Fibroblast of lung (primary cell): ENCODE data around the gene OARD1. TPM values are rescaled to one million over a fixed set of nuclear protein-coding genes. Genes with fewer than 3 reads are reported as not detected.

Experiments
- DNase-seq, 2 donors: peaks; one replicate each; pipeline versions ENCODE4 v3.0.0 to v3.0.0-alpha.2; 2010; ENCODE audit warnings: low read depth in 2 of 2
- H2AFZ ChIP-seq: 2 replicates; pipeline ENCODE4 v1.5.1; 2012; ENCODE audit warnings: low read length, control low read depth, inconsistent platforms
- H3K27ac ChIP-seq: 2 replicates; pipeline ENCODE4 v1.5.1; 2011; ENCODE audit warnings: low read length, control low read depth; ENCODE audit not compliant: insufficient read depth
- H3K27me3 ChIP-seq: 2 replicates; pipeline ENCODE4 v1.5.1; 2011; ENCODE audit warnings: mild to moderate bottlenecking, low read length; ENCODE audit not compliant: control insufficient read depth, insufficient read depth
- H3K36me3 ChIP-seq: 2 replicates; pipeline ENCODE4 v1.5.1; 2011; ENCODE audit warnings: low read length; ENCODE audit not compliant: control insufficient read depth, insufficient read depth
- H3K4me1 ChIP-seq: 2 replicates; pipeline ENCODE4 v1.5.1; 2011; ENCODE audit warnings: low read length; ENCODE audit not compliant: control insufficient read depth, insufficient read depth; ENCODE audit errors: extremely low read depth
- H3K4me2 ChIP-seq: 2 replicates; pipeline ENCODE4 v1.5.1; 2011; ENCODE audit warnings: low read length, control low read depth; ENCODE audit not compliant: insufficient read depth; ENCODE audit errors: extremely low read depth
- H3K4me3 ChIP-seq, 4 experiments: fragments of 200-600 bp in 1 of 4; sonication (generic) in 1 of 4; replicated peaks in 1 of 4; 2 replicates each; pipeline ENCODE4 v1.5.1; 2011 to 2016; ENCODE audit warnings: low read length in 4 of 4, low read depth in 3 of 4, mild to moderate bottlenecking in 3 of 4, control low read depth in 2 of 4, inconsistent platforms in 1 of 4, mixed read lengths in 1 of 4; ENCODE audit not compliant: insufficient read depth in 1 of 4; ENCODE audit errors: control extremely low read depth in 1 of 4
- H3K79me2 ChIP-seq: 2 replicates; pipeline ENCODE4 v1.5.1; 2012; ENCODE audit warnings: mild to moderate bottlenecking, low read length, inconsistent platforms; ENCODE audit not compliant: control insufficient read depth, insufficient read depth
- H3K9ac ChIP-seq: 2 replicates; pipeline ENCODE4 v1.5.1; 2011; ENCODE audit warnings: mild to moderate bottlenecking, low read length, control low read depth; ENCODE audit not compliant: insufficient read depth
- H3K9me3 ChIP-seq: 2 replicates; pipeline ENCODE4 v1.5.1; 2012; ENCODE audit warnings: low read depth, low read length; ENCODE audit not compliant: control insufficient read depth, insufficient read depth
- H4K20me1 ChIP-seq: 2 replicates; pipeline ENCODE4 v1.5.1; 2011; ENCODE audit warnings: low read length; ENCODE audit not compliant: control insufficient read depth, insufficient read depth; ENCODE audit errors: extremely low read depth
- EZH2 ChIP-seq: IDR thresholded peaks from 2 replicates; pipeline ENCODE4 v1.5.1; 2012; ENCODE audit warnings: low read length, control low read depth, mild to moderate bottlenecking; ENCODE audit errors: missing control alignments
- polyA plus RNA-seq, 2 donors: library from polyadenylated mRNA; depleted of rRNA in 1 of 2; stranded (reverse) in 1 of 2; unstranded in 1 of 2; fragments of >200 nt; gene quantifications; 2 replicates each; pipeline ENCODE4 v1.2.1, GENCODE V29; 2011 to 2012; ENCODE audit warnings: missing spikeins in 1 of 2
- total RNA-seq: library from RNA; depleted of rRNA; stranded (reverse); fragments of >200 nt; gene quantifications from 2 replicates; pipeline ENCODE4 v1.2.1, GENCODE V29; 2014
- TF ChIP-seq, protein P1 (sequence below), 2 donors: IDR thresholded peaks in 1 of 2; conservative IDR thresholded peaks in 1 of 2; 1 replicate in 1 of 2; 2 replicates in 1 of 2; pipeline ENCODE4 v1.5.1; 2011 to 2012; ENCODE audit warnings: low read length in 2 of 2, control low read depth in 1 of 2, inconsistent platforms in 1 of 2, low read depth in 1 of 2, mild to moderate bottlenecking in 1 of 2

OARD1 gene
- total and polyA plus RNA-seq, 2 donors (not counting 1 experiment from before 2014, with no cell fraction given) = 9.8 to 12.4 TPM

DNA sequence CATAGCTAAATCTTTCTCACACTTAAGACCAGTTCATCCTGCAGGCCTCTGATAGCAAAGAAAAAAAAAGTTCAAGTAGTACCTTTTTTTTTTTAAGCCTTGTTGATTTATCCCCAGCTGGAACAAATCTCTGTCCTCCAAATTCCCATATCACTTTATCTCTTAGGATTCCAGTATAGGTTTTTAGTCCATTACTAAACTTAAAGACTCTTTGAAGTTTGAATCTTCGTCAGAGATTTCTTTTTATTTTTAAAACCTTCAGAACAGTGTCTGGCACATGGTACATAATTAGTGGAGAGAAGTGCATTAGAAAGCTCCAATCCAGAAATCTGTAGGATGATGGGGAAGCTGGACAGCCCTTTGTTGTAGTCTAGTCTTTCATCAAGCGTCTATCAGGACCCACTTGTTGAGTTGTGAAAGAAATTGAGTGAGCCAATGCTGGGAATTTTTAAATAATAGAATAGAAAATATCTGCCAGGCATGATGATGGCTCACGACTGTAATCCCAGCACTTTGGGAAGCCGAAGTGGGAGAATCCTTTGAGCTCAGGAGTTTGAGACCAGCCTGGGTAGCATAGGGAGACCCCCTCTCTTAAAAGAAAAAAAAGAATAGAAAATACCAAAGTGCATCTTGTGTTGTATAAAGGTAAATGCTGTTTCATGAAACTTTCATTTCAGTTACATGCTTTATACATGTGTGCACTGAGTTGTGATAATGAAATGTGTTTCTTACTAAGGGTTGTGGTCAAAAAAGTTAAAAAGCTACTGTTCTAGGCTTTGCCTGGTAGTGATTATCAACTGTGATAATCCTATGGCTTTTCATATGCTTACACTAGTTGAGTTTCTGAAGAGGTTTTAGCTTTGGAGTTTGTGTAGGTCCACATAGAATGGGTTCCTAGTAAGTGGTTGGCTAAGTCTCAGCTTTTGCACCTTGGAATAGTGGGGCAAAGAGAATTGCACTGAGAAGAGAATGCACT lies 3.8 kb upstream of the OARD1 start:
- Histone ChIP-seq H3K9me3 (no peaks in the 10 kb centered on the region), H3K4me1 (peaks cover 3% of the 10 kb centered on the region), H3K36me3 (peaks cover 6% of the 10 kb centered on the region), H3K4me3 (no peak overlapping the region), H4K20me1 (no peaks in the 10 kb centered on the region), H3K79me2 (peaks cover 58% of the 10 kb centered on the region), H3K27me3 (no peaks in the 10 kb centered on the region), H3K4me2 (no peak overlapping the region), H3K27ac (no peak overlapping the region), H3K9ac (no peak overlapping the region), H2AFZ (no peak overlapping the region)
- DNase-seq = no peak
- TF ChIP-seq, protein P1, sequence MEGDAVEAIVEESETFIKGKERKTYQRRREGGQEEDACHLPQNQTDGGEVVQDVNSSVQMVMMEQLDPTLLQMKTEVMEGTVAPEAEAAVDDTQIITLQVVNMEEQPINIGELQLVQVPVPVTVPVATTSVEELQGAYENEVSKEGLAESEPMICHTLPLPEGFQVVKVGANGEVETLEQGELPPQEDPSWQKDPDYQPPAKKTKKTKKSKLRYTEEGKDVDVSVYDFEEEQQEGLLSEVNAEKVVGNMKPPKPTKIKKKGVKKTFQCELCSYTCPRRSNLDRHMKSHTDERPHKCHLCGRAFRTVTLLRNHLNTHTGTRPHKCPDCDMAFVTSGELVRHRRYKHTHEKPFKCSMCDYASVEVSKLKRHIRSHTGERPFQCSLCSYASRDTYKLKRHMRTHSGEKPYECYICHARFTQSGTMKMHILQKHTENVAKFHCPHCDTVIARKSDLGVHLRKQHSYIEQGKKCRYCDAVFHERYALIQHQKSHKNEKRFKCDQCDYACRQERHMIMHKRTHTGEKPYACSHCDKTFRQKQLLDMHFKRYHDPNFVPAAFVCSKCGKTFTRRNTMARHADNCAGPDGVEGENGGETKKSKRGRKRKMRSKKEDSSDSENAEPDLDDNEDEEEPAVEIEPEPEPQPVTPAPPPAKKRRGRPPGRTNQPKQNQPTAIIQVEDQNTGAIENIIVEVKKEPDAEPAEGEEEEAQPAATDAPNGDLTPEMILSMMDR (conservative IDR thresholded peaks at IDR 0.05 in 1 of 2, IDR thresholded peaks at IDR 0.05 in 1 of 2; ENCODE audit: low read depth in 1 of 2, low read length in 2 of 2) = no peak
- TF ChIP-seq EZH2 = no peak

- H3K9me3 ChIP-seq = no peaks in the 10 kb centered on the region
- H2AFZ ChIP-seq = peak overlapping the region; percentile 4
- H3K27me3 ChIP-seq = no peaks in the 10 kb centered on the region
- no peak overlapping the region for H3K9ac ChIP-seq
- peaks cover 1% of the 10 kb centered on the region for H3K36me3 ChIP-seq
- peak overlapping the region; percentile 75 to 88 (median 78) for H3K4me3 ChIP-seq
- TF ChIP-seq, protein P1 (conservative IDR thresholded peaks at IDR 0.05 in 1 of 2, IDR thresholded peaks at IDR 0.05 in 1 of 2; ENCODE audit: low read depth in 1 of 2, low read length in 2 of 2) = no peak
- TF ChIP-seq EZH2 = no peak
- H4K20me1 ChIP-seq = no peaks in the 10 kb centered on the region
- H3K27ac ChIP-seq = peak overlapping the region; percentile 22
- DNase-seq = peak in 1 of 2 donors; percentile 7
- H3K4me1 ChIP-seq = peaks cover 3% of the 10 kb centered on the region
- peak overlapping the region; percentile 82 for H3K4me2 ChIP-seq
- peaks cover 55% of the 10 kb centered on the region for H3K79me2 ChIP-seq
These were observed 2.7 kb upstream of the OARD1 start for GRCh38 chr6:41074692-41075436.
